Activated CD4-positive, alpha-beta memory T cell treated with anti-CD3 and anti-CD28 coated beads for 36 hours (primary cell): ENCODE measurements around the gene MYO1G. TPM values are rescaled to one million over a fixed set of nuclear protein-coding genes. Genes with fewer than 3 reads are reported as not detected.
A peak's percentile ranks its signal among the peaks of the same experiment; 100 is the strongest.
"Not testable (repeated sequence)": the region's sequence is repeated elsewhere in the genome, so short reads cannot be mapped to it uniquely, and the experiment has no call there.

Experiments
- CTCF ChIA-PET: fragments of 350-600 bp; sonication (Branson Sonifier 250); formaldehyde crosslinking; loops from one replicate; lab custom pipeline; 2021; ENCODE audit warnings: antibody characterized with exemption, inconsistent platforms; lab: Charles Lee
- POLR2A ChIA-PET: fragments of 350-600 bp; sonication (Branson Sonifier 250); formaldehyde crosslinking; loops from one replicate; lab custom pipeline; 2021; ENCODE audit warnings: antibody characterized with exemption; lab: Charles Lee
- DNase-seq: peaks from one replicate; pipeline ENCODE4 v3.0.0-alpha.2; 2020
- H3K27ac Mint-ChIP-seq: one replicate; pipeline ENCODE4 v1.8.0; 2021; ENCODE audit warnings: mixed read lengths
- H3K27me3 Mint-ChIP-seq: one replicate; pipeline ENCODE4 v1.8.0; 2021; ENCODE audit warnings: mixed read lengths
- H3K36me3 Mint-ChIP-seq: one replicate; pipeline ENCODE4 v1.8.0; 2021; ENCODE audit warnings: mixed read lengths
- H3K4me1 Mint-ChIP-seq: one replicate; pipeline ENCODE4 v1.8.0; 2021; ENCODE audit warnings: low read depth, mixed read lengths
- H3K4me3 Mint-ChIP-seq: one replicate; pipeline ENCODE4 v1.8.0; 2021; ENCODE audit warnings: mild to moderate bottlenecking, mixed read lengths
- H3K9me3 Mint-ChIP-seq: one replicate; pipeline ENCODE4 v1.8.0; 2021; ENCODE audit warnings: mixed read lengths
- intact Hi-C: fragments of 100-400 bp; cut with micrococcal nuclease; formaldehyde crosslinking; loops from one replicate; pipeline ENCODE4 v1.15.1; 2023
- total RNA-seq, 2 experiments: library from RNA; stranded (reverse); gene quantifications; one replicate each; pipeline ENCODE4 v1.2.3, GENCODE V29; 2021

Gene MYO1G
- total RNA-seq, 2 experiments from 2014 or later: 429 to 436 TPM

DNA sequence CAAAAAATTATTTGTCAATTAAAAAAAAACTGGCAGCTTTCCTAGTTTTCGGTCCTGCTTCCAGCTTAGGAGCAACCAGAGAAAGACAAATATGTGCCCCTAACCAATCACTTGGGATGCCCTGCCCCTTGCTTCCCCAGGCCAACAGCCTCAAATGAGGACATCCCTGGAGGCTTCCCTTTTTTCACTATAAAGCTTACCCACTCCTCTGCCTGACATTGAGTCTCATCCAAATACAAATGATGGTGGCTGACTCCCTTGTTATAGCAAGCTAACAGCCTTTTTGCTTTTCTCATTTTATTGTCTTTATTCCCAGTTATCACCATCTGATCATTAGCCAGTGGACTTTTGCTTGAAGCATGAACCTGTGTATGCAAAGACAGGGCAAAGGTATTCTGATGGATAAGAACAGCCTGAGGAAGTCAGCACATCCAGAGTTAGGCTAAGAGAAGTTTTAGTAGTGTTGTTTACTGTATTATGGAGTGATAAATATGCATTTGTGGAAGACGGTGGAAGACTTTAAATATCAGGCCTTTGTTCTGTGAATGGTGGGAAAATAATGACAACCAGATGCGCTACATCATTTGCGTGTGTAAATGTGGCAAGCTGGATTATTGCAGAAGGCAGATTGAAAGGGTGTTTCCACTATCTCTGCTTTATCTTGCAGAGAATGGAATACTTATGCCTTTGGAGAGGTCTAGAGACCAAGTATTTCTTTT lies 19.5 kb upstream of the MYO1G start:
- DNase-seq: no peak
- ChIA-PET POLR2A (interaction anchor here (1.1 to 7.5 kb wide), 3 partner anchors 16 to 113 kb away, joined by 3 to 208 read pairs (median 34); partner anchors contain the start of genes MYO1G and TBRG4), CTCF (interaction anchor here (0.7 to 6.3 kb wide), 7 partner anchors 10 to 498 kb away, joined by 3 to 46 read pairs (median 5); partner anchors contain the start of gene MYO1G)
- intact Hi-C loops: no loop called here
- Mint-ChIP-seq H3K4me3 (peak overlapping the region; percentile 89), H3K4me1 (peaks cover 54% of the 10 kb centered on the region), H3K9me3 (no peaks in the 10 kb centered on the region), H3K27me3 (no peaks in the 10 kb centered on the region), H3K36me3 (peaks cover 19% of the 10 kb centered on the region), H3K27ac (peak overlapping the region; percentile 95)

- no peaks in the 10 kb centered on the region for H3K36me3 Mint-ChIP-seq
- peak; percentile 25 for DNase-seq
- no peaks in the 10 kb centered on the region for H3K9me3 Mint-ChIP-seq
- H3K27ac Mint-ChIP-seq: peak overlapping the region; percentile 77
- ChIA-PET POLR2A (interaction anchor here (1.6 to 7.5 kb wide), 3 partner anchors 13 to 116 kb away, joined by 4 to 208 read pairs (median 6); partner anchors contain the start of genes MYO1G and TBRG4), CTCF (interaction anchor here (0.6 to 1.3 kb wide), 4 partner anchors 13 to 35 kb away, joined by 3 to 4 read pairs (median 3); no protein-coding TSS in a partner anchor)
- no peaks in the 10 kb centered on the region for H3K27me3 Mint-ChIP-seq
- peaks cover 36% of the 10 kb centered on the region for H3K4me1 Mint-ChIP-seq
- intact Hi-C loops: no loop called here
- peak overlapping the region; percentile 55 for H3K4me3 Mint-ChIP-seq
These were observed 17.0 kb upstream of the MYO1G start for GRCh38 chr7:44995555-44996493.

DNA sequence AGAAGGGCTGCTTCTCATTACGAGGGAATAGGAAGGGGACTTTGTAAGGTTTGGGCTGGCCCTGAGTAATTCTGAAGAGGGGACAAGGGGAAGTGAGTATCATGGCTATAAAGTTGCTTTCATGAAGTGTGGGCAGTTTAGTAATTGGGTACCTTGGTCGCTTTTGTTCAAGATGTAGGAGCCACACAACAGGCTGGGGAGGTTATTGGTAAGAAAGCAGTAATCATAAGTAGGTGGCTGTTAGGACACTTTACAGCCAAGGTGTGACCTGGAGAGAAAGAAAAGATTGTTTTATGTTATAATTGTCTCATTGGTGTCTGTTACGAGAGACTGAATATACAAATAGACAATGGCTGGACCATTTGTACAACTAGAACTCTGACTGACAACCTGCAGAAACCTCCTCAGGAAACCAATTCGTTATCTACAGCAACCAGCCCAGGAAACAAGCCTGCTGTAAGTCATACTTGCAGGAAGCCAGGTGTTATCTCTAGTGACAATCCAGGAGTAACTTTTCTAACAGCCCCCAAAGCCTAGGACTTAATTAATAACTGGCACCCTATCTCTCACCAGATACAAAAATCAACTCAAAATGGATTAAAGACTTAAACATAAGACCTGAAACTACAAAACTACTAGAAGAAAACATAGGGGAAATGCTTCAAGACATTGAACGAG lies 16.2 kb upstream of the MYO1G start:
- Mint-ChIP-seq H3K9me3 (no peaks in the 10 kb centered on the region), H3K27ac (peak overlapping the region; percentile 77), H3K36me3 (no peaks in the 10 kb centered on the region), H3K27me3 (no peaks in the 10 kb centered on the region), H3K4me1 (peaks cover 38% of the 10 kb centered on the region), H3K4me3 (peak overlapping the region; percentile 55)
- no peak for DNase-seq
- intact Hi-C loops: no loop called here
- CTCF ChIA-PET: no interaction called here
- POLR2A ChIA-PET: interaction anchor here (2.0 to 7.5 kb wide), 2 partner anchors 12 to 21 kb away, joined by 6 to 208 read pairs; partner anchors contain the start of gene MYO1G

DNA sequence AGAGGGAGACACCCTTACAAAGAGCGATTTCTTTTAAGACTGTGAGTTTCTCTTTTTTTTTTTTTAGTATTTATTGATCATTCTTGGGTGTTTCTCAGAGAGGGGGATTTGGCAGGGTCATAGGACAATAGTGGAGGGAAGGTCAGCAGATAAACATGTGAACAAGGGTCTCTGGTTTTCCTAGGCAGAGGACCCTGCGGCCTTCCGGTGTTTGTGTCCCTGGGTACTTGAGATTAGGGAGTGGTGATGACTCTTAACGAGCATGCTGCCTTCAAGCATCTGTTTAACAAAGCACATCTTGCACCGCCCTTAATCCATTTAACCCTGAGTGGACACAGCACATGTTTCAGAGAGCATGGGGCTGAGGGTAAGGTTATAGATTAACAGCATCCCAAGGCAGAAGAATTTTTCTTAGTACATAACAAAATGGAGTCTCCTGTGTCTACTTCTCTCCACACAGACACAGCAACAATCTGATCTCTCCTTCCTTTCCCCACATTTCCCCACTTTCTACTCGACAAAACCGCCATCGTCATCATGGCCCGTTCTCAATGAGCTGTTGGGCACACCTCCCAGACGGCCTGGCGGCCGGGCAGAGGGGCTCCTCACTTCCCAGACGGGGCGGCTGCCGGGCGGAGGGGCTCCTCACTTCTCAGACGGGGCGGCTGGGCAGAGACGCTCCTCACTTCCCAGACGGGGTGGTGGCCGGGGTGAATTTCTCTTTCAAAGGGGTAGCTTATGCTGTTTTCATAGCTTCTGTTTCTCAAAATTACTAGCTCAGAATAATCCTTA lies 13.4 kb upstream of the MYO1G start:
- H3K4me3 Mint-ChIP-seq, H3K27ac Mint-ChIP-seq, H3K36me3 Mint-ChIP-seq, intact Hi-C loops, DNase-seq, H3K9me3 Mint-ChIP-seq, H3K27me3 Mint-ChIP-seq: not testable (repeated sequence)
- ChIA-PET POLR2A (interaction anchor here (0.8 kb wide), 1 partner anchor 31 kb away, joined by 4 read pairs; no protein-coding TSS in a partner anchor), CTCF (interaction anchor here (0.6 kb wide), 1 partner anchor 30 kb away, joined by 3 read pairs; no protein-coding TSS in a partner anchor)
- H3K4me1 Mint-ChIP-seq: peaks cover 50% of the 10 kb centered on the region

DNA sequence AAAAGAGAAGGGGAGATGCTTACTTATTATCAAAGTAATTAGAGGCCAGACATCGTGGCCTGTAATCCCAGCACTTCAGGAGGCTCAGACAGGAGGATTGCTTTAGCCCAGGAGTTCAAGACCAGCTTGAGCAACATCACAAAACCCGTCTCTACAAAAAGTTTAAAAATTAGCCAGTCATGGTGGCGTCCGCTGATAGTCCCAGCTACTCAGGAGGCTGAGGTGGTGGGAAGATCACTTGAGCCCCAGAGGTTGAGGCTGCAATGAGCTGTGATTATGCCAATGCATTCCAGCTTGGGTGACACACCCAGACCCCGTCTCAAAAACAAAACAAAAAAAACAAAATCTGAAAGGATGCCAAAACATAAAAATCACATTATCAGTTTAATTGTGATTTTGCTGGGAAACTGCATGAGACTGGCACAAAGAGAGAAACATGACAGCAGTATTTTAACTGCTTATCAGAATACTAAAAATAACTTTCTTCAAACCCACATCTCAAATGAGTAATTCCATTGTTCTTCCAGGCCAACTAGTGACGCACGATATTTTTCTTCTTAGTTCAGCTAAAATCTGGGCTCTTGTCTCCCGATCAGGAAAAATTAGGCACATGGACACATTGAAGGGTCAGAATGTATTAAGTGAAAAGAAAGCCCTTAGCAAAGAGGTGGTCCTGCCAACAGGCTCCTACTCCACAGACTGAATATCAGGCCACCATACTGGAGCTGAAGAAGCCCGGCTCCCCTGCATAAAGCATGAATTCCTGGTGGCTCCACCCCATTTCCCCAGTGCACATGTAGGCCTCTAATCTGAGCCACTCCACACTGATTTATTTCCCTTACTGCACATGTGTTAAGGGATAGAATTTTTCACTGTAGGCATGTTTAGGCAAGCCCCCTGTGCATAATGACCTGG lies 11.6 kb upstream of the MYO1G start:
- Mint-ChIP-seq H3K4me1 (peaks cover 38% of the 10 kb centered on the region), H3K27ac (no peak overlapping the region), H3K9me3 (no peaks in the 10 kb centered on the region), H3K36me3 (peaks cover 14% of the 10 kb centered on the region), H3K4me3 (no peak overlapping the region), H3K27me3 (no peaks in the 10 kb centered on the region)
- CTCF ChIA-PET: interaction anchor here (1.1 to 2.3 kb wide), 3 partner anchors 9 to 17 kb away, joined by 3 to 7 read pairs (median 4); partner anchors contain the start of gene CCM2
- POLR2A ChIA-PET: interaction anchor here (1.5 kb wide), 1 partner anchor 17 kb away, joined by 6 read pairs; no protein-coding TSS in a partner anchor
- intact Hi-C loops: no loop called here
- DNase-seq: no peak

DNA sequence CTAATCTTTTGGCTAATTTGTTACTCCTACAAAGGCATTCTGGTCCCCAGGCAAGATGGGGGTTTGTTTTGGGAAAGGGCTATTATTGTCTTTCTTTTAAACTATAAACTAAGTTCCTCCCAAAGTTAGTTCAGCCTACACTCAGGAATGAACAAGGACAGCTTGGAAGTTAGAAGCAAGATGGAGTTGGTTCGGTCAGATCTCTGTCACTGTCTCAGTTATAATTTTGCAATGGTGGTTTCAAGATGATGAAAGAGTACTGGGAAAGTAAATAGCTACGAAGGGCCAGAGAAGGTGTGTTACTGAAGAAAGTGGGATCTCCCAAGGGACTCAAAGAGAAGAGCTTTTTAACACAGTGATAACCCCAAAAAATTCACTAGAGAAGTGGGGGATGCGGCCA lies 10.3 kb upstream of the MYO1G start:
- Mint-ChIP-seq H3K27ac (peak overlapping the region; percentile 31), H3K4me1 (peaks cover 34% of the 10 kb centered on the region), H3K4me3 (no peak overlapping the region), H3K36me3 (peaks cover 27% of the 10 kb centered on the region), H3K27me3 (no peaks in the 10 kb centered on the region), H3K9me3 (no peaks in the 10 kb centered on the region)
- ChIA-PET POLR2A (interaction anchor here (1.3 to 1.5 kb wide), 2 partner anchors 12 to 16 kb away, joined by 4 to 6 read pairs; no protein-coding TSS in a partner anchor), CTCF (interaction anchor here (1.4 to 2.3 kb wide), 2 partner anchors 8 to 12 kb away, joined by 4 to 7 read pairs; partner anchors contain the start of gene CCM2)
- intact Hi-C loops: no loop called here
- DNase-seq: no peak

DNA sequence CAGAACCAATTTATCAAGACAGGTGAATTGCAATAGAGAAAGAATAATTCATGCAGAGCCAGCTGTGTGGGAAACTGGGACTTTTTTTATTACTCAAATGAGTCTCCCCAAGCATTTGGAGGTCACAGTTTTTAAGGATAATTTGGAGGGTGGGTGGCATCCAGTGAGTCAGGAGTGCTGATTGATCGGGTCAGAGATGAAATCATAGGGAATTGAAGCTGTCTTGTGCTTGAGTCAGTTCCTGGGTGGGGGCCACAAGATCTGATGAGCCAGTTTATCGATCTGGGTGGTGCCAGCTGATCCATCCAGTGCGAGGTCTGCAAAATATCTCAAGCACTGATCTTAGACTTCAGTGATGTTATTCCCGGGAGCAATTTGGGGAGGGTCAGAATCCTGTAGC lies 9.9 kb upstream of the MYO1G start:
- no peak for DNase-seq
- H3K9me3 Mint-ChIP-seq: no peaks in the 10 kb centered on the region
- peaks cover 31% of the 10 kb centered on the region for H3K36me3 Mint-ChIP-seq
- H3K4me1 Mint-ChIP-seq: peaks cover 38% of the 10 kb centered on the region
- POLR2A ChIA-PET: interaction anchor here (1.3 to 1.5 kb wide), 2 partner anchors 13 to 16 kb away, joined by 4 to 6 read pairs; no protein-coding TSS in a partner anchor
- CTCF ChIA-PET: interaction anchor here (2.3 kb wide), 1 partner anchor 12 kb away, joined by 7 read pairs; the partner anchor contains the start of gene CCM2
- intact Hi-C loops: no loop called here
- no peak overlapping the region for H3K4me3 Mint-ChIP-seq
- H3K27me3 Mint-ChIP-seq: no peaks in the 10 kb centered on the region
- H3K27ac Mint-ChIP-seq: peak overlapping the region; percentile 31

GRCh38 chr7:44987996-44988395 lies 9.2 kb upstream of the MYO1G start:
- no peaks in the 10 kb centered on the region for H3K27me3 Mint-ChIP-seq
- peak overlapping the region; percentile 99 for H3K4me3 Mint-ChIP-seq
- ChIA-PET CTCF (interaction anchor here (1.1 kb wide), 1 partner anchor 14 kb away, joined by 3 read pairs; no protein-coding TSS in a partner anchor), POLR2A (interaction anchor here (0.7 to 11.0 kb wide), 3 partner anchors 11 to 183 kb away, joined by 3 to 208 read pairs (median 4); partner anchors contain the start of gene CCM2)
- H3K36me3 Mint-ChIP-seq: peaks cover 38% of the 10 kb centered on the region
- H3K9me3 Mint-ChIP-seq: no peaks in the 10 kb centered on the region
- intact Hi-C loops: no loop called here
- H3K4me1 Mint-ChIP-seq: peaks cover 45% of the 10 kb centered on the region
- peak overlapping the region; percentile 100 for H3K27ac Mint-ChIP-seq
- DNase-seq: no peak

- Mint-ChIP-seq H3K27me3 (no peaks in the 10 kb centered on the region), H3K36me3 (peaks cover 44% of the 10 kb centered on the region), H3K27ac (peak overlapping the region; percentile 100), H3K4me3 (peak overlapping the region; percentile 99), H3K4me1 (peaks cover 49% of the 10 kb centered on the region), H3K9me3 (no peaks in the 10 kb centered on the region)
- POLR2A ChIA-PET: interaction anchor here (1.5 to 11.0 kb wide), 4 partner anchors 9 to 124 kb away, joined by 3 to 208 read pairs (median 4); partner anchors contain the start of genes CCM2, MYO1G and TBRG4
- intact Hi-C loops: no loop called here
- no peak for DNase-seq
- CTCF ChIA-PET: interaction anchor here (1.1 to 2.1 kb wide), 2 partner anchors 13 to 149 kb away, joined by 3 to 6 read pairs; no protein-coding TSS in a partner anchor
These were observed 8.6 kb upstream of the MYO1G start for GRCh38 chr7:44987457-44987856.
